GM12878 (cell line): Measurements from ENCODE around the gene ANTXR2.

Experiments used
- CTCF ChIP-seq, 3 experiments: IDR thresholded peaks in 2 of 3; conservative IDR thresholded peaks in 1 of 3; 2 replicates each; pipeline ENCODE4 v1.5.1; 2011; ENCODE audit warnings: low read depth in 3 of 3, low read length in 3 of 3, mild to moderate bottlenecking in 3 of 3, control low read depth in 2 of 3, moderate library complexity in 2 of 3, inconsistent platforms in 1 of 3, mixed read lengths in 1 of 3; ENCODE audit not compliant: control insufficient read depth in 2 of 3, insufficient read depth in 1 of 3; ENCODE audit errors: extremely low read depth in 1 of 3
- HDAC2 ChIP-seq: fragments of 200-600 bp; sonication (generic); IDR thresholded peaks from 2 replicates; pipeline ENCODE4 v1.6.1; 2017
- MTA3 ChIP-seq: IDR thresholded peaks from 2 replicates; pipeline ENCODE4 v1.6.1; 2012; ENCODE audit warnings: low read length, inconsistent platforms, borderline replicate concordance
- MYC ChIP-seq: IDR thresholded peaks from 2 replicates; pipeline ENCODE4 v1.6.1; 2011; ENCODE audit warnings: mild to moderate bottlenecking, low read length, moderate library complexity, inconsistent platforms; ENCODE audit not compliant: insufficient read depth, insufficient replicate concordance, insufficient read length, severe bottlenecking
- POLR2A ChIP-seq: IDR thresholded peaks from 2 replicates; pipeline ENCODE4 v1.6.1; 2011; ENCODE audit warnings: low read depth, mild to moderate bottlenecking, low read length
- POLR2AphosphoS5 ChIP-seq: IDR thresholded peaks from 2 replicates; pipeline ENCODE4 v1.6.1; 2011; ENCODE audit warnings: mild to moderate bottlenecking, low read length, inconsistent platforms
- REST ChIP-seq: IDR thresholded peaks from 2 replicates; pipeline ENCODE4 v1.6.1; 2012; ENCODE audit warnings: mild to moderate bottlenecking, low read depth, low read length

GRCh38 chr4:80081566-80081965, 8.5 kb upstream of the ANTXR2 start:
- TF ChIP-seq MTA3 (no peak), HDAC2 (no peak), POLR2AphosphoS5 (no peak), CTCF (IDR thresholded peaks at IDR 0.05 in 2 of 3, conservative IDR thresholded peaks at IDR 0.05 in 1 of 3; ENCODE audit: control insufficient read depth in 2 of 3, extremely low read depth in 1 of 3, insufficient read depth in 1 of 3, low read depth in 3 of 3, low read length in 3 of 3) (no peak), POLR2A (no peak), MYC (no peak), REST (no peak)
